SK-N-MC (cell line): ENCODE results near the gene DSCAML1.

Experiments
- EZH2 ChIP-seq: fragments of 200-600 bp; sonication (generic); IDR thresholded peaks from one replicate; pipeline ENCODE4 v1.6.1; 2017; ENCODE audit warnings: antibody characterized with exemption
- FOXP2 ChIP-seq: optimal IDR thresholded peaks from 2 replicates; pipeline ENCODE3; 2011; ENCODE audit warnings: mild to moderate bottlenecking, moderate library complexity; ENCODE audit not compliant: insufficient read depth; ENCODE audit errors: extremely low read length, control extremely low read depth
- POLR2AphosphoS5 ChIP-seq: IDR thresholded peaks from 2 replicates; pipeline ENCODE4 v1.6.1; 2012; ENCODE audit warnings: mild to moderate bottlenecking, low read depth, low read length, borderline replicate concordance

- no peak for TF ChIP-seq EZH2
- TF ChIP-seq POLR2AphosphoS5 = no peak
- no peak for TF ChIP-seq FOXP2
Observed at GRCh38 chr11:117662255-117662654, 134.8 kb downstream of the DSCAML1 start.
